Stimulated activated CD8-positive, alpha-beta memory T cell treated with anti-CD3 and anti-CD28 coated beads, Interleukin-4, amount 100 ng/mL, for 4 hours (primary cell): ENCODE measurements around the gene ZNF555.
"Not testable (repeated sequence)": the region's sequence is repeated elsewhere in the genome, so short reads cannot be mapped to it uniquely, and the experiment has no call there.

ENCODE experiments used
- DNase-seq, 2 donors: peaks; one replicate each; pipeline ENCODE4 v3.0.0-alpha.2; 2020; ENCODE audit warnings: low read depth in 2 of 2, low spot score in 1 of 2

The ZNF555 gene

DNA sequence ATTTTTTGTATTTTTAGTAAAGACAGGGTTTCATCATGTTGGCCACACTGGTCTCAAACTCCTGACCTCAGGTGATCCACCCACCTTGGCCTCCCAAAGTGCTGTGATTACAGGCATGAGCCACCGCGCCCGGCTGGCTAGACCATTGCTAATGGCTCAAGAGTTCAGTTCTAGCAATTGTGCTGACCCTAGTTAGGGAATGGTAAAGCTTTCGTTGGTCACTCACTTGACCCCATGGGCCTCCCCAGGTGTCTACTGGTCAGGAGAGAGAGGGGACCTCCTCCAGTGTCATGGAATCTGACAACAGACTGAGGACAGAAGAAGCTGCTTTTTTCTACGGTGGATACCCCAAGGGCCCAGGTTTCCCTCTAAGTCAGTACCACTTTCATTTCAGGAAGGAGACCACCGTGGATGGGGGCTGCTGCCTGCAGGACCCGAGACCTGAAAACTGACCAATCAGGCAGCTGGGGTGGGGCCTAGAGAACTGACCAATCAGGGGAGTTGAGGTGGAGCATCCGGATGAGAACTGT is 25.3 kb downstream of the ZNF555 start:
- DNase-seq: no peak

DNA sequence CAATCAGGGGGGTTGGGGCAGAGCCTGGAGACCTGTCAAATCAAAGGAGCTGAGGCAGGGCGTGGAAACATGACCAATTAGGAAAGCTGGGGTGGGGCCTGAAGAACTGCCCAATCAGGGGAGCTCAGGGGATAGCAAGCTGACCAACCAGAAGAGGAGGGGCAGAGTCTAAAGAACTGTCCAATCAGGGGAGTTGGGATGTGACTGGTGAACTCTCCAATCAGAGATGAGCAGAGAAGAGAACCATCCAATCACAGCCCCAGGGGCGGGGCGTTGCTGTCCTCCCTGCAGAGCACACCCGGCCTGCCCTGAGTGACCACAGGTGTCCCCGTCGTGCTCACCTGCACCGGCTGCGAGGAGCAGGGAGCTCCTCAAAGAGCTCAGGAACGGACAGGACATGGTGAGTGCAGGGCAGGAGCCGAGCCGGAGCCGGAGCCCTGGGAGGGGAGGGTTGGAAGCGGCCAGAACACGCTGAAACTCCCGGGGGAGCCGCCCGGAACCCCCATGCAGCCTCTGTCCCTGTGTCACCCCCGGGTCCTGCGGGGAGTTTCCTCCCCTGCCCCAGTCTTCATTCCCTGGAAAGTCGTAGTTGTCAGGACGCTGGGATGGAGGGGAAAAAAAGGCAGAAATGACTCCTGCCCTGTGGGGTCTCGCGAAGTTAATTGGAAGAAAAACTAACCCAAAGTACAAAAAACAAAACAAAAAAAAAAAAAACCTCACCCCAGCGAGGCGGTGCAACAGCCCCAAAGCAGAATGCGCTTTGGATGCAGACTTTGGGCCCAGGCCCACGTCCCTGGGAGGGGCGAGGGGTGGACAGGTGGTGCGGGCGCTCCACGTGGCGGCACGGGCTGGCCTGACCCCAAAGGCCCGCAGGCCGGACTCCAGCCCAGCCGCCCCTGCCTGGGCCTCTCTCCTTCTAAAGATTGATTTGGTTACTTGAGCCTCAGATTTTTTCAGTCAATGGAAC is 26.0 kb downstream of the ZNF555 start, which contains the start of gene ZNF556:
TSS of gene ZNF556 (plus strand) at position 311 of the 967 bp plus-strand sequence. CDS start at position 398, 87 bp downstream.
- no peak for DNase-seq

DNA sequence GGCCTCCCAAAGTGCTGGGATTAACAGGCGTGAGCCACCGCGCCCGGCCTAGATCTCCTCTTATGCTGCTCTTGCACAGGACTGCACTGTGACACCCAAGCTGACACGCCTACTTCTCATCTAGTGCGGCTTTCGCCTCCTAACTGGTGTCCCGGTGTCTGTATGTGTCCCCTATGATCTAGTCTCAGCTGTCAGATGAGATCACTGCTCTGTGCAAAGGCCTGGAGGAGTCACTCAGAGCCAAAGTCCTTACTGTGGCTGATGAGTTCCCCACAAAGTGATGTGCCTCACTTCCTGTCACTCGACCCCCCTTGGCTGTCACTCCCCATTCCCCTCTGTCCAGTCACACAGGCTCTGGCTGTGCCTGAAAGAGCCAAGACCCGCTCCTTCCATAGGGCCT is 28.3 kb downstream of the ZNF555 start:
- DNase-seq: no peak

DNA sequence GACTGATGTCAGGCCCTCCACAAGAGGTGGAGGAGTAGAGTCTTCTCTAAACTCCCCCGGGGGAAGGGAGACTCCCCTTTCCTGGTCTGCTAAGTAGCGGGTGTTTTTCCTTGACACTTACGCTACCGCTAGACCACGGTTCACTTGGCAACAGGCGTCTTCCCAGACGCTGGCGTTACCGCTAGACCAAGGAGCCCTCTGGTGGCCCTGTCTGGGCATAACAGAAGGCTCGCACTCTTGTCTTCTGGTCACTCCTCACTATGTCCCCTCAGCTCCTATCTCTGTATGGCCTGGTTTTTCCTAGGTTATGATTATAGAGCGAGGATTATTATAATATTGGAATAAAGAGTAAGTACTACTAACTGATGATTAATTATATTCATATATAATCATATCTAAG is 30.9 kb downstream of the ZNF555 start:
- DNase-seq: not testable (repeated sequence)

DNA sequence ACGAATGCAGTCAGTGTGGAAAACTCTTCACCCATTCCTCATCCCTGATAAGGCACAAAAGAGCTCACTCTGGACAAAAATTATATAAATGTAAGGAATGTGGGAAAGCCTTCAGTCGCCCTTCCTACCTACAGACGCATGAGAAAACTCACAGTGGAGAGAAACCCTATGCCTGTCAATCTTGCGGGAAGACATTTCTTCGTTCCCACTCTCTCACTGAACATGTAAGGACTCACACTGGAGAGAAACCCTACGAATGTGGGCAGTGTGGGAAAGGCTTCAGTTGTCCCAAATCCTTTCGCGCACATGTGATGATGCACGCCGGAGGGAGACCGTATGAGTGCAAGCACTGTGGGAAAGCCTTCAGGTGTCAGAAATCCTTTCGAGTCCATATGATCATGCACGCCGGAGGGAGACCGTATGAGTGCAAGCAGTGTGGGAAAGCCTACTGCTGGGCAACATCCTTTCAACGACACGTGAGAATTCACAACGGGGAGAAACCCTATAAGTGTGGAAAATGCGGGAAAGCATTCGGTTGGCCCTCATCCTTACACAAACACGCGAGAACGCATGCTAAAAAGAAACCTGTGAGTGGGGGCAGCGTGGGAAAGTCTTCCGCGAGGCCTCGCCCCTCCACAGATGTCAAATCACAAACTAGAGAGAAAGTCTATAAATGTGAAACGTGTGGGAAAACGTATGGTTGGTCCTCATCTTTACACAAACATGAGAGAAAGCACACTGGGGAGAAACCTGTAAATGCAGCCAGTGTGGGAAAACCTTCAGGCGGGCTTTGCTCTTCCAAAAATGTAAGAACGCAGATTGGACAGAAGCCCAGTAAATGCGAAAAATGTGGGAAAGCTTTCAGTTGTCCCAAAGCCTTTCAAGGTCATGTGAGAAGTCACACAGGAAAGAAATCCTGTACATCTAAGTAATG is 36.4 kb downstream of the ZNF555 start:
- no peak for DNase-seq

DNA sequence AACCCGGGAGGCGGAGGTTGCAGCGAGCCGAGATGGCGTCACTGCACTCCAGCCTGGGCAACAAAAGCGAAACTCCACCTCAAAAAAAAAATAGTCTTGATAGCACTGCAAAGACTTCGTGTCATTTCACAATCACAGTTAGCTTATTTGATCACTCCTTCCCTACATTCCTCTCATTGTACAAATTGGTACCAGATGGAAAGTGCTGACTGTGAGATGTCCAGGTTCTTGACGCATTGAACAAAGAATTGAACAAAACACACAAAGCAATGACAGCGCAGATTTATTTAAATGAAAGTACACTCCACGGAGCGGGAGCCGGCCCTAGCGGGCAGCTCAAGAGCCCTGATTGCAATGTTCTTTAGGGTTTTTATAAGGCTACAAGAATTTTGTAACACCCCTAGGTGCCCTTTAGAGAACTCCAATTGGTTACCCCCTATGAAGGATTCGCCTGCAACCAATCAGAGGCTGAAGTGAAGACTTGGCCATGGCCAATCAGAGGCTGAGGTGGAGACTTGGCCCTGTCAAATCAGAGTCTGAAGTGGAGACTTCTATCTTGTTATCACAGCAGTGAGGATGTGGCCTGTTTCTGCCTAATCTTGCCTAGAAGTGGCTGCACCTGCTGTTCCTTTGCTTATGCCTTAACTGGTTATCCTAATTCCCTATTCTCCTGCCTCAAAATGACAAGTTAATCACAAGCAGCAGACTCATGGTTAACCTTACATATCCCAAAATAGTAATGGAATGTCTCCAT is 42.6 kb downstream of the ZNF555 start:
- no peak for DNase-seq

DNA sequence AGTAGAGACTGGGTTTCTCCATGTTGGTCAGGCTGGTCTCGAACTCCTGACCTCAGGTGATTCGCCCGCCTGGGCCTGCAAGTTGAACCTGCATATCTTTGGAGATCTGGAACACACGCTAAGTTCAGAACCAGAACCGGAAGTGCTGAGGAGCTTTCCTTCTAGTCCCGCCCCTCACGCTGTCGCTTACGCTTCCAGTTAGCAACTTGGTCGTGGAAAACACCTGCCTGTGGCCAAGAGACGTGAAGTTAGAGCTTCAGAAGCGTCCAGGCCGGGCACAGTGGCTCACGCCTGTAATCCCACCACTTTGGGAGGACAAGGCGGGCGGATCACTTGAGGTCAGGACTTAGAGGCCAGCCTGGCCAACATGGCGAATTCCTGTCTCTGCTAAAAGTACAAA is 44.5 kb downstream of the ZNF555 start:
- no peak for DNase-seq

DNA sequence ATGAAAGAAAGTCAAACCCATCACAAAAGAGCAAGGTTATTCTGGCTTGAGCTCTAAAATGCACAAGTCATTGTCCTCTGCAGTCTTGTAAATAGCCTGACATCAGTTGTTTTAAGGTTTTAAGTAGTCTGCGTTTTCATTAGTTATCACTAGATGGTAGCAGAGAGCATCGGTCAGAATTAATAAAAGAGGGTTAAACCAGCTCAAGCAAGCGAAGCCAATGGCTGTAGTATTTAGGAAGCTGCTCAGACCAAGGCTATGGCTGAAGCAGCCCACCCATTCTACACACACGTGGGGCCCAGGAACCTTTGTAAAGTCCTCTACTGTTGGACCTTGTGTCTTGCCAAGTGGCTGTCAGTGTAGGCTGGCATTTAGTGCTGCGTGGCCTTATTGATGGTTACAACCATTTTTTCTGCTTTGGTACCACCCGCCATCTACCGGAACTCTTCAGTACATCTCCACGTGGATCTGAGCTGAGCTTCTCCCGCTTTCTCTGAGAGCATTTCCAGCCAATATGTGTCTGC is 46.2 kb downstream of the ZNF555 start:
- no peak for DNase-seq

DNA sequence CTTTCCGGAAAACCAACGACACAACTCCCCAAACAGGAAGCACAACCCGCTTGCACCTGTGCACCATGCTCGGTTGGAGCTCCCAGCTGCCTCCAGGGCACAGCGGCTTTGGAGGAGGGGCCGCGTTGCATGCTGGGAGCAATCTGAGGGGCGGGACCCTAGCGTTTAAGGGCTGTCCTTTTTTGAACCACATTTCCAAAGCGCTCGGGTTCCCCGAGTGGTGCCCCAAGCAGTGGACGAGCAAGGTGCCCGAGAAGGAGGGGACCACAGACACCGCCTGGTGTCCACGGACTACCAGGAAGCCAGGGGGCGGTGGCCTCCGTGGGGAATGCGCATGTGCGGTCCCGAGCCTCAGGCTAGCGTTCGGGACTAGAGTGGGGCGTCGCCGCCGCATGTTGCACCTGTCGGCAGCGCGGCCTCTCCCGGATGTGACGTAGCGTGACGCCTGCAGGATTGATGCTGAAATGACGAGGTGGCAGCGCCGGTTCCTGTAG is 47.5 kb downstream of the ZNF555 start:
- peak in 1 of 2 donors; percentile 6 for DNase-seq

DNA sequence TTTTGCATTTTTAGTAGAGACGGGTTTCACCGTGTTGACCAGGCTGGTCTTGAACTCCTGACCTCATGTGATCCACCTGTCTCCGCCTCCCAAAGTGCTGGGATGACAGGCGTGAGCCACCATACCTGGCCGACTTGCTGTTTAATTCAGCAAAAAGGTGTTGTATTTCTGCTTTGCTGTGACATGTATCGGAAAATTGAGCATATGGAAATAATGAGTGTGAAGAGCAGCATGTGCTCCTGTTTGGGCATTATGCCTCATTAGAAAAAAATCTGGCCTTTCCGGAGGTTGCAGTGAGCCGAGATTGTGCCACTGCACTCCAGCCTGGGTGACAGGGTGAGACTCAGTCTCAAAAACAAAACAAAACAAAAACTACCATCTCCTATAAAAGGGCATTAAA is 49.3 kb downstream of the ZNF555 start:
- DNase-seq: not testable (repeated sequence)

DNA sequence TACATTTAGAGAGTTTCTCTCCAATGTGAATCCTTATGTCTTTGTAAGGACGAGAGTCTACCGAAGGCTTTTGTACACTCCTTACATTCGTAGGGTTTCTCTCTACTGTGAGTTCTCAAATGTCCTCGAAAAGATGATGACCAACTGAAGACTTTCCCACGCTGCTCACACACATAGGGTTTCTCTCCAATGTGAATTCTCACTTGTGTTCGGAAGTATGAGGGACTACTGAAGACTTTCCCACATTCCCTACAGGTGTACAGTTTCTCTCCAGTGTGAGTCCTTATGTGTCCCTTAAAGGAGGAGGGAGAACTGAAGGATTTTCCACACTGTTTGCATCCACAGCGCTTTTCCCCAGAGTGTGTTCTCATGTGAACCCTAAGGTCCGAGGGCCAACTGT is 55.4 kb downstream of the ZNF555 start:
- DNase-seq: no peak

DNA sequence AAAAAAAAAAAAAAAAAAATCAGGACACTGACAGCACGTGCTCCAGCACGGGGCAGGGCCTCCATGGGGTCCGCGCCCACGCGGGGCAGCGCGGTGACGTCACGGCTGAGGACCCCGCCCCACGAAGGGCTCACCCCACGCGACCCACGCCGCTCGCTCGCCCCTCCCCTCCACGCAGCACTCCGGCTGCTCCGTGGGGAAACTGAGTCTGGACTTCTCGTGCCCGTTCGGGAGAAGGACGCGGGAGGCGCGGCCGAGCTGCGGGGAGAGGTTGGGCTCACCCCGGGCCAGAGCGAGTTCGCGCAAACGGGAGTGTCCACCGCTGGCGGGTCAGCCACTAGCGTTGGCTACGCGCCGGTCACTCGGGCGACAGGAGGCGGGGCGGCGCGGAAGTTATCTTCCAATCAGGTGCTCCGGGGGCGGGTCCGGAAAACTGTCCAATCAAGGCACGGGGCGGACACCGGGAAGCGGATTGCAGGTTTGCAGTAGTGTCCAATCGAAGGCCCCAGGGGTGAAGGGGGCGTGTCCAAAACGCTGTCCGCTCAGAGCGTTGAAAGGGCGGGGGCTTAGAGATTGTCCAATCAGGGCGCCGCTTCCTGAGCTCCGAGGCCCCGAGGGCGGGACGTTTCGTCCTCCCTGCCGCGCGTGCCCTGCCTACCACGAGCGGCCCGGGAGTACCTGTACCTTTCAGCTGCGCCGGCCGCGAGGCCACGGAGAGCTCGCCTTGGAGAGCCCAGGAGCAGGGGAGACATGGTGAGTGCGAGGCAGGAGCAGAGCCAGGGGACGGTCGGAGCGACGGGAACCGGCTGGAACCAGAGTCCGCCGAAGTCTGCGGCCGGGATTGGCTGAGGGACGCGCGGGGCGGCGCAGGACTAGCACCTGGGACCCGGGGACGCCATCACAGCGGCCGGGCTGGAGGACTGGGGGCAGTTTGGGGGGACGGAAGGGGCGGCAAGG is 59.3 kb downstream of the ZNF555 start, which contains the start of gene ZNF57:
TSS of gene ZNF57 (plus strand) at position 633 of the 957 bp plus-strand sequence. CDS start at position 751, 118 bp downstream.
- peak; percentile 93 to 99 for DNase-seq

DNA sequence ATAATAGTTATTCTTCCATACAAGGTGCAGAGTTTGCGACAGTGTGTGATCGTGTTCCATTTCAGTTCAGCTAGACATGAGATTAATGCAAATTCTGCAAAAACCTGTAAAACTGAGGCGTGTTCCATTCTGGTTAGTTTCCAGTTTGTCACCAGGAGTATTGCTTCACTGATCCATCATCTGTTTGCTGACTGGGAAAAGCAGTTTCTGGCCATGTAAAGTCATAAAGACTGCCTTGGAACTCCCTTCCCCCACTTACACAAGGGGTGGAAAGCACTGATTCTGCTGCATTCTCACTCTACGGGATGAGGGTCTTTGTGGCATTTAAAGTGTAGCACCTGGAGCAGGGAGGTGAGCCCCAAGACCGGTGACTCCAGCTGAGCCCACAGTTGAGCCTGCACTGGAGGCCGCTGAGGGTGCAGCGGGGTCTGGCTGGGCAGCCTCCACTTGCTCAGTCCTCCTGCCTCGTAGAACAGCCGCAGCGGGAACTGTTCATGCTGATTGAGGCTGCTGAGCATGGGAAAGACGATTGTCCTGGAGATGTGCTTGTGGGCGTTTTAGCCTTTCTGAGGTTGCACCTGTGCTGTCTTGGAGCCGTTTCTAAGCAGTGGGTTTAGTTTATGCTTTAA is 61.4 kb downstream of the ZNF555 start:
- DNase-seq: no peak

DNA sequence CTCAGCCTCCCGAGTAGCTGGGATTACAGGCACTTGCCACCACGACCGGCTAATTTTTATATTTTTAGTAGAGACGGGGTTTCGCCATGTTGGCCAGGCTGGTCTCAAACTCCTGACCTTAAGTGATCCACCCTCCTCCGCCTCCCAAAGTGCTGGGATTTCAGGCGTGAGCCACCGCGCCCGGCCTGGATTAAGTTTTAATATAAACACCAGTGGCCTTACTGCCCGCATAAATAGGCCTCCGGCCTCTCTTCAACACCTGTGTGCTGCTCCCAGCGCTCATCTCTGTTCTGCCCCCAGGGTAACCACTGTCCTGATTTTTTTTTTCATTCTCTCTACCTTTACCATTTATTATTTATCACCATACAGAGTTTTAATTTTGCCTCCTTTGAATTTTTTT is 62.1 kb downstream of the ZNF555 start:
- DNase-seq: not testable (repeated sequence)

DNA sequence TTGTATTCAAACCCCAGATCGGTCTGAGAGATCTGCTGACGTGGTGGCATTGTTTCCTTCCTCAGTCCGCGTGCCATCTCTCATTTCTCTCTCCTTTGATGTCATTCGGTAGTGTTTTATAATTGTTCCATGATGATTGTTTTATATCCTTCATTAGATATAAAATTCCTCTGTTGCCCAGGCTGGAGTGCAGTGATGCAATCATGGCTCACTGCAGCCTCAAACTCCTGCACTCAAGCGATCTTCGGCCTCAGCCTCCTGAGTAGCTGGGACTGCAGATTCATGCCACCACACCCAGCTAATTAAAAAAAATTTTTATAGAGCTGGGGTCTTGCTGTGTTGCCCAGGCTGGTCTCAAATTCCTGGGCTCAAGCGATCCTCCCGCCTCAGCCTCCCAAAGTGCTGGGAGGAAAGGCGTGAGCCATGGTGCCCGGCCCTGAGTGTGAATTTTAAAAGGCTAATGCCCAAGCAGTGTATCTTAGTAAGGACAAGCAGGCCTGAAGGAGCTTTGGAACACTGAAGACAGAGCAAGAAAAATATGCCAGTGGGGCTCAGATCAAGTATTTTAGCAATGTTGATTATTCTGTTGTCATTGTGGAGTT is 64.7 kb downstream of the ZNF555 start:
- DNase-seq: no peak

DNA sequence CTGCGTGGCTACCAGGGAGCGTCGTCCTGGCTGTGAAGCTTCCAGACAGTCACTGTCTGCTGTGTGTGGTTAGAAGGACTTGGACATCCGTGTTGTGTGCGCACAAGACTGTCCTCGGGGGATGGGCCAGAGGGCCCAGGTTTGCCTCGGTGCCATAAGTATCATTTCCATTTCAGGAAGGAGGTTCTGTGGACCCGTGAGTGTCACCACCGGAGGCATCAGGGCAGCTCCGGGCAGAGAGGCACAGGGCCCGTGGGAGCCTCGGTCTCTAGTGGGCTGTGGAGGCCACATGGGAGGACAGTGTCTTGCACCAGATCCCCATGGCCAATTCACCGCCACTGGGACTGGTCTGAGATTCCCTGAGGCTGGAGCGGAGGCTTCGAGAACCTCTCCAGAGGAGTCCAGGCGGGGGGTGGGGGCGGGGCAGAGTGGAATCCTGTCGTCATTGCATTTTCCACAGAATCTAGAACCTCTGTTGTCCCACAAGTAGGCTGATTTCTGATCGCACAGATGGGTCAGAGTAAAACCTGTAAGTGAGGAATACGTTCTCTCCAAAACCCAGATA is 65.4 kb downstream of the ZNF555 start:
- DNase-seq: no peak
